IPS-18c (cell line): ENCODE measurements around the gene HEG1.

Experiments used
- H3K4me3 ChIP-seq: 2 replicates; pipeline ENCODE4 v1.7.0; 2013; ENCODE audit warnings: low read depth, mild to moderate bottlenecking, low read length, moderate library complexity; ENCODE audit not compliant: insufficient read depth
- H3K9me3 ChIP-seq: one replicate; pipeline ENCODE4 v1.6.1; 2013; ENCODE audit warnings: mild to moderate bottlenecking, low read length, moderate library complexity; ENCODE audit not compliant: control insufficient read depth, insufficient read depth

Gene HEG1

DNA sequence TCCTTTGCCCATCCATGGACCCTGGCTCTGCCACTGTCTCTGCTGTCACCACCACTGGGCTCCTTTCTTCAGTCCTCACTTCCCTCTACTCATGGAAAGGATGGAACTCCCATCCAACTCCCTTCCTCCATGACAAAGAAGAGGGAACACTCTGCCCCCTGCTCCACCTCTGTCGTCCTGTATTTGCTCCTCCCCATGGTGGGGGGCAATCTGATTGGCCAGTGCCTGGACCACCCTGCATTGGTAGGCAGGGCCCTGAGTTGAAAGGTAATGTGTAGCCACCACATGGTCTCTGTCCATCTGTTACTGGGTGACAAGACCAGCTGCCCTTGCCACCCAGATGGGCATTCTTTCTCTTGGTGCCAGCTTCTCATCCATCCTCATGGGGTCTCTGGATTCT, 20.7 kb upstream of the HEG1 start:
- H3K9me3 ChIP-seq = no peaks in the 10 kb centered on the region
- no peak overlapping the region for H3K4me3 ChIP-seq

- H3K9me3 ChIP-seq = no peaks in the 10 kb centered on the region
- H3K4me3 ChIP-seq = no peak overlapping the region
Observed at GRCh38 chr3:125075738-125076137, 19.9 kb upstream of the HEG1 start.

DNA sequence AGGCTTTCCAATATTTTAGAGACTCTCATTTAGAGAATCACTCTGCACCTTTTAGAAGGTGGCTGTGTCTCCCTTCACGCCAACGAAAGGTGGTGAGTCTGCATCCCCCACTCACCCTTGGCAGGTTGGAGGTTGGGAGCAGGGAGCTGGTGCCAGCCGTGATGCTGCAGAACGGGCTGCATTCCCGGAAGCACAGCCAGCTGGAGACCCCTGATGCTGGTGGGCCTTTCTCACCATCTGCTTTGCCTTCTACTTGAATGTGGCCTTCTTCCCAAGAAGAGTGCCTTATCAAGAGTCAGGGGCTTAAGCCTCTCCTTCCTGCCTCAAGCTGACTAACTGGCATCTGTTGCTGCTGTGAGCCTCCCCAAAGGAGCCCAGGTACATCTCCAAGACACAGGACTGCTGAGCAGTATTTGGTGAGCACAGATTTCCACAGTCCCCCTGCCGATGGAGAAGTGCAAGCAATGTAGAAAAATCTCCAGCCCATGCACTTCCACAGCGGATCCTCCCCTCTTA, 17.7 kb upstream of the HEG1 start:
- no peak overlapping the region for H3K4me3 ChIP-seq
- no peaks in the 10 kb centered on the region for H3K9me3 ChIP-seq

- Histone ChIP-seq H3K4me3 (no peak overlapping the region), H3K9me3 (no peaks in the 10 kb centered on the region)
Observed at GRCh38 chr3:125072749-125073389, 17.1 kb upstream of the HEG1 start.

DNA sequence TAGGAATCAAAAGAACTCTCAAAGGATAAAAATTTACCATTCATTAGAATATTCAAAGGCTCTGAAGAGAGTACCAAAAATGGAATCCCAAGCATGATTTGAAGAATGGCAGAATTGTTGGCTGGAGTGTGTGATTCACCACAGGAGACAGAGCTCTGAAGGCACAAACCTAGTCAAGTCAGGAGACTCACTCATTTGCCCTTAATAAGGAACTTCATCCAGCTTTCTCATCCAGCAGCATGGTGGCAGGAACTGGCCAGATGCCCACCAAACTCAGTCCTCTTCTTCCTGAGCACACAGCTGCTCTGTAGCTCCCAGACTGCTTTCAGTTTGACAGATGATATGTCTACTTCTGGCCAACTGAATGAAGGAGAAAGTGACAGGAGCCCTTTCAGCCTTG, 16.5 kb upstream of the HEG1 start:
- Histone ChIP-seq H3K4me3 (no peak overlapping the region), H3K9me3 (no peaks in the 10 kb centered on the region)

DNA sequence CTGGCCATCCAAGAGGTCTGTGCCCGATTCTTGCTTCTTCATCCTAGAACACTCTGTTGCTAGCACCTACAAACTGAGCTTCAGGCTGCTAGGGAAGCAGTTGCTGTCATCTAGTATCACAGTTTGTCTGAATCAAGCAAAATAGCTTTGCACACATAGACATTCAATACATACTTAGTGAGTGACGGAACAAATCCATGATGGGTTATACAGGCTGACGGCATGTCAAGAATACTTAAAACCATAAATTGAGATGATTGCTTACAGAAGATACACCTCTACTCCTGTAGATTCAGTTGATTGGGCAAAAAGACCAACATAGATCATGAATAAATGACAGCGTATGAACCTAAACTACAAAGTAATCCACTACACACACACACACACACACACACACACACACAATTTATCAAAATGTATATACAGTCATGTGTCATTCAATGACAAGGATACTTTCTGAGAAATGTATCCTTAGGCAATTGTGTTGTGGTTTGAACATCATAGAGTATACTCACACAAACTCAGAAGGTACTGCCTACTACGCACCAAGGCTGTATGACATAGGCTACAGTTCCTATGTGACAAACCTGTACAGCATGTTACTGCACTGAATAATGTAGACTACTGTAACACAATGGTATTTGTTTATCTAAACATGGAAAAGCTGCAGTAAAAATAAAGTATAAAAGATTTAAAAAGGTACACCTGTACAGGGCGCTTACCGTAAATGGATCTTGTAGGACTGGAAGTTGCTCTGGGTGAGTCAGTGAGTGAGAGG, 14.4 kb upstream of the HEG1 start:
- no peak overlapping the region for H3K4me3 ChIP-seq
- no peaks in the 10 kb centered on the region for H3K9me3 ChIP-seq

GRCh38 chr3:125069452-125069851, 13.7 kb upstream of the HEG1 start:
- no peaks in the 10 kb centered on the region for H3K9me3 ChIP-seq
- H3K4me3 ChIP-seq = no peak overlapping the region

- Histone ChIP-seq H3K9me3 (no peaks in the 10 kb centered on the region), H3K4me3 (no peak overlapping the region)
Observed at GRCh38 chr3:125068265-125068664, 12.5 kb upstream of the HEG1 start.

- H3K4me3 ChIP-seq = no peak overlapping the region
Observed at GRCh38 chr3:125067225-125067624, 11.4 kb upstream of the HEG1 start.

GRCh38 chr3:125062904-125063618, 7.3 kb upstream of the HEG1 start:
- Histone ChIP-seq H3K4me3 (no peak overlapping the region), H3K9me3 (no peaks in the 10 kb centered on the region)

More at GRCh38 chr3:125067225-125067624, 11.4 kb upstream of the HEG1 start:
- no peaks in the 10 kb centered on the region for H3K9me3 ChIP-seq

- H3K9me3 ChIP-seq = no peaks in the 10 kb centered on the region
- H3K4me3 ChIP-seq = no peak overlapping the region
Observed at GRCh38 chr3:125061646-125062045, 5.8 kb upstream of the HEG1 start.

GRCh38 chr3:125061170-125061569, 5.4 kb upstream of the HEG1 start:
- Histone ChIP-seq H3K4me3 (no peak overlapping the region), H3K9me3 (no peaks in the 10 kb centered on the region)

DNA sequence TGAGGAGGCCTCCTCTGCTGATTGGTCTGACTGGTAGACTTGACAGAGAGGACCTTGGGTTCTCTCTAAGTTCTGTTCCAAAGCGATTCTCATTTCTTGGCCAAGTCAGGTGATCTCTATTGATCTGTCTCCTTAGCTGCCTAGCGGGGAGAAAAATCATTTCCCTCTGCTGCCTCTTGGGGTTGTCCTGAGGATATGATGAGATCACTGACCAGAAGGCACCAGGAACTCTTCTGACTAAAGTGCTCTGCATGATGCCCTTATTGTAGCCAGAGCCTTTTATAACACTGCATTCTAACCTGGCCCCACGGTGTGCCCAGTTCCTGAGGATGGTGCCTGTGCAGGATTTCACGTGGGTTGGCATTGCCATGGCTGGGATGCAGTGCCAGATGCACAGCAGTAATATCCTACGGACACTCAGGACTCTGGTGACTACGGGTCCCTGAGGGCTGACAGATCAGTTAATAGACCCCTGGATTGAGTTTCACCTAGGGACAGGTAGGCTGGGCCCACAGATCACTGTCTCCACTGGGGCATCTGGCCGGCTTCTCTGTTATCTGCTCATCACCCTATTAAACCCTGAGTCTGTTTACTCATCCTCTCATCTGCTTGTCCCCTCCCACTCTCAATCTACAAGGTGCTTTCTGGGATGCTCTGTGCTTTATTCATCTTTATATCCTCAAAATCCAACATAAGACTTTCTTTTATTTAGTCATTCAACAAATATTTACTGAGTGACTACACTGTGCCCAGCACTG, 3.9 kb upstream of the HEG1 start:
- Histone ChIP-seq H3K4me3 (no peak overlapping the region), H3K9me3 (no peaks in the 10 kb centered on the region)

DNA sequence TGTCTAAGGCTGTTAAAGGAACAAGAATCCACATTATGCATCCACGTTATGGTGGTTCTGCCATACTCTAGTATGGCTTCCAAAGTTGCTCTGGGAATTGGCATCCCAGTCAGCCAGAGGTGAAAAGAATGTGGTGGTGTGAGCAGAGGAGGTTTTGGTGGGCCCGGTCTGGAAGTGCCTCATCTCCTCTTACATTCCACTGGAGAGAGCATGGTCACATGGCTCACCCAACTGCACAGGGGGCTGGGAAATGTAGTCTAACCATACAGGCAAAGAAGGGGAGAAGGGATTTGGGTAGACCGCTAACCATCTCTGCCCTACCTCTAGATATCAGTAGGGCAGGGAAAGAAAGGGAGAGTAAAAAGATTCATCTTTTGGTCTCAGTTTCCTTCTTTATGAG, 3.2 kb upstream of the HEG1 start:
- Histone ChIP-seq H3K4me3 (no peak overlapping the region; the same call in 1 of the 2 replicates), H3K9me3 (no peaks in the 10 kb centered on the region)

DNA sequence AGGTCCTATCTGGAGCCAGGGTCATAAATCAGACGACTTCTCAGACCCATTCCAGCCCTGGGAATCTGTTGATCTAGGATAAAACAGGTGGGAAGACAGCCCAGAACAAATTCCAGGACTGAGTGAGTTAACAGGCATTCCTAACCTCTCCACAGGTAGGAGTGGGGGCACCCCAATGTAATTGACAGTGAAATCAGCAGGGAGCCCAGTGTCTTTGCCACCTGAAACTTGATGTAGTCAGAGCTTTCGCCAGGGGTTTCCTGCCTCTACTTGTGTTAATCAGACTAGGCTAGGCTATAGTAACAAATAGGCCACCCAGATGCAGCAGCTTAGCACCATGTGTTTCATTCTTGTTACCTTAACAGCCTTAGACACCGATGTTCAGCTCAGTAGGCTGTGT, 2.7 kb upstream of the HEG1 start:
- no peak overlapping the region; the same call in 1 of the 2 replicates for H3K4me3 ChIP-seq

GRCh38 chr3:125057186-125057850, 1.5 kb upstream of the HEG1 start:
- no peaks in the 10 kb centered on the region for H3K9me3 ChIP-seq
- H3K4me3 ChIP-seq = no peak overlapping the region

More for the DNA sequence above, 2.7 kb upstream of the HEG1 start:
- no peaks in the 10 kb centered on the region for H3K9me3 ChIP-seq
